Trophoblast cell (in vitro differentiated cells and primary cell): Measurements from ENCODE around the gene SEC14L6.

Experiments used
- DNase-seq, 2 donors: peaks; one replicate each; pipeline ENCODE4 v3.0.0-alpha.2; 2016
- H2AFZ ChIP-seq: 2 replicates; pipeline ENCODE4 v1.6.1; 2013; ENCODE audit warnings: low read length, moderate library complexity, mild to moderate bottlenecking; ENCODE audit not compliant: insufficient read depth, poor library complexity
- H2AK5ac ChIP-seq: 2 replicates; pipeline ENCODE4 v1.6.1; 2013; ENCODE audit warnings: mild to moderate bottlenecking, low read length
- H2BK120ac ChIP-seq: 2 replicates; pipeline ENCODE4 v1.6.1; 2013; ENCODE audit warnings: low read length, mild to moderate bottlenecking, moderate library complexity; ENCODE audit not compliant: insufficient read depth, poor library complexity
- H2BK12ac ChIP-seq: 2 replicates; pipeline ENCODE4 v1.6.1; 2013; ENCODE audit warnings: mild to moderate bottlenecking, low read length, moderate library complexity
- H2BK5ac ChIP-seq: 2 replicates; pipeline ENCODE4 v1.6.1; 2013; ENCODE audit warnings: low read length, low read depth, moderate library complexity, mild to moderate bottlenecking; ENCODE audit not compliant: poor library complexity
- H3K14ac ChIP-seq: 2 replicates; pipeline ENCODE4 v1.6.1; 2013; ENCODE audit warnings: mild to moderate bottlenecking, low read length
- H3K18ac ChIP-seq: 2 replicates; pipeline ENCODE4 v1.6.1; 2013; ENCODE audit warnings: mild to moderate bottlenecking, low read length
- H3K23ac ChIP-seq: 2 replicates; pipeline ENCODE4 v1.6.1; 2013; ENCODE audit warnings: low read length
- H3K27ac ChIP-seq: 2 replicates; pipeline ENCODE4 v1.5.1; 2013; ENCODE audit warnings: low read depth, mild to moderate bottlenecking, inconsistent platforms, low read length, moderate library complexity
- H3K27me3 ChIP-seq: 2 replicates; pipeline ENCODE4 v1.6.1; 2013; ENCODE audit warnings: inconsistent platforms, mild to moderate bottlenecking, low read length, moderate library complexity; ENCODE audit not compliant: insufficient read depth
- H3K36me3 ChIP-seq, 2 experiments: 1 replicate in 1 of 2; 2 replicates in 1 of 2; pipeline ENCODE4 v1.6.1; 2013; ENCODE audit warnings: low read length in 2 of 2, mild to moderate bottlenecking in 2 of 2, moderate library complexity in 1 of 2; ENCODE audit not compliant: insufficient read depth in 2 of 2, control insufficient read depth in 1 of 2
- H3K4ac ChIP-seq: 2 replicates; pipeline ENCODE4 v1.6.1; 2013; ENCODE audit warnings: low read depth, mild to moderate bottlenecking, low read length, moderate library complexity
- H3K4me1 ChIP-seq, 2 experiments: 1 replicate in 1 of 2; 2 replicates in 1 of 2; pipeline ENCODE4 v1.6.1; 2013; ENCODE audit warnings: low read length in 2 of 2, mild to moderate bottlenecking in 2 of 2, moderate library complexity in 1 of 2; ENCODE audit not compliant: insufficient read depth in 2 of 2, control insufficient read depth in 1 of 2
- H3K4me2 ChIP-seq: 2 replicates; pipeline ENCODE4 v1.6.1; 2013; ENCODE audit warnings: inconsistent platforms, mild to moderate bottlenecking, low read length, moderate library complexity
- H3K4me3 ChIP-seq: 2 replicates; pipeline ENCODE4 v1.5.1; 2013; ENCODE audit warnings: mild to moderate bottlenecking, low read depth, low read length, inconsistent platforms
- H3K79me1 ChIP-seq: one replicate; pipeline ENCODE4 v1.6.1; 2013; ENCODE audit warnings: low read length
- H3K79me2 ChIP-seq: 2 replicates; pipeline ENCODE4 v1.6.1; 2013; ENCODE audit warnings: low read length, mild to moderate bottlenecking; ENCODE audit not compliant: control insufficient read depth, insufficient read depth, poor library complexity
- H3K9ac ChIP-seq: 2 replicates; pipeline ENCODE4 v1.6.1; 2013; ENCODE audit warnings: mild to moderate bottlenecking, low read length
- H3K9me3 ChIP-seq: 2 replicates; pipeline ENCODE4 v1.6.1; 2013; ENCODE audit warnings: low read depth, mild to moderate bottlenecking, control low read depth, inconsistent platforms, low read length; ENCODE audit not compliant: insufficient read depth
- H4K12ac ChIP-seq: 2 replicates; pipeline ENCODE4 v1.6.1; 2013; ENCODE audit warnings: low read depth, mild to moderate bottlenecking, low read length, moderate library complexity
- H4K8ac ChIP-seq: 2 replicates; pipeline ENCODE4 v1.6.1; 2013; ENCODE audit warnings: low read depth, mild to moderate bottlenecking, low read length, moderate library complexity
- H4K91ac ChIP-seq: one replicate; pipeline ENCODE4 v1.6.1; 2013; ENCODE audit warnings: low read depth, mild to moderate bottlenecking, low read length, moderate library complexity
- WGBS: extraction: QIAGEN DNeasy Blood & Tissue Kit; methylation state at CpG from one replicate; pipeline ENCODE4 v1.1.7; 2013; ENCODE audit warnings: missing lambda C conversion rate; ENCODE audit not compliant: insufficient read length, insufficient coverage; ENCODE audit errors: extremely low coverage; 5-methylcytosine and 5-hydroxymethylcytosine counted together

The SEC14L6 gene

GRCh38 chr22:30523646-30524489, 22.7 kb downstream of the SEC14L6 start:
- Histone ChIP-seq H3K9ac (no peak overlapping the region), H2BK120ac (no peak overlapping the region), H3K18ac (no peak overlapping the region), H3K79me1 (no peaks in the 10 kb centered on the region), H4K12ac (no peak overlapping the region), H3K4me1 (no peaks in the 10 kb centered on the region), H2BK12ac (no peak overlapping the region), H3K27ac (no peak overlapping the region), H4K8ac (no peak overlapping the region), H3K23ac (no peak overlapping the region), H3K4me2 (no peak overlapping the region), H3K9me3 (peaks cover 5% of the 10 kb centered on the region), H2AFZ (no peak overlapping the region), H2AK5ac (no peak overlapping the region), H3K36me3 (no peaks in the 10 kb centered on the region), H3K14ac (no peak overlapping the region), H2BK5ac (no peak overlapping the region), H3K79me2 (no peaks in the 10 kb centered on the region), H3K4ac (no peak overlapping the region), H4K91ac (no peak overlapping the region), H3K27me3 (no peaks in the 10 kb centered on the region), H3K4me3 (no peak overlapping the region)
- no CpG with 5 or more reads among the region's 8 CpGs for WGBS
- peak; percentile 92 to 97 for DNase-seq

- Histone ChIP-seq H2BK120ac (no peak overlapping the region), H2BK12ac (no peak overlapping the region), H4K12ac (no peak overlapping the region), H3K36me3 (no peaks in the 10 kb centered on the region), H3K23ac (no peak overlapping the region), H3K14ac (no peak overlapping the region), H4K8ac (no peak overlapping the region), H2AFZ (no peak overlapping the region), H3K27ac (no peak overlapping the region), H3K27me3 (no peaks in the 10 kb centered on the region), H2BK5ac (no peak overlapping the region), H3K4me2 (no peak overlapping the region), H3K4me1 (no peaks in the 10 kb centered on the region), H3K79me1 (no peaks in the 10 kb centered on the region), H3K18ac (no peak overlapping the region), H4K91ac (no peak overlapping the region), H3K9me3 (peaks cover 5% of the 10 kb centered on the region), H3K9ac (no peak overlapping the region), H3K4me3 (no peak overlapping the region), H3K79me2 (no peaks in the 10 kb centered on the region), H3K4ac (no peak overlapping the region), H2AK5ac (no peak overlapping the region)
- DNase-seq, result no peak
- WGBS, result no CpG with 5 or more reads among the region's 5 CpGs
These were observed 25.0 kb downstream of the SEC14L6 start for GRCh38 chr22:30521368-30522156.

- Histone ChIP-seq H3K36me3 (no peaks in the 10 kb centered on the region), H2BK120ac (no peak overlapping the region), H3K79me1 (no peaks in the 10 kb centered on the region), H3K4me1 (peaks cover 0 to 1% of the 10 kb centered on the region in 2 experiments), H4K8ac (no peak overlapping the region), H3K9ac (no peak overlapping the region), H2AK5ac (no peak overlapping the region), H3K27me3 (no peaks in the 10 kb centered on the region), H4K91ac (no peak overlapping the region), H3K4me3 (no peak overlapping the region), H3K4me2 (no peak overlapping the region), H3K14ac (no peak overlapping the region), H3K18ac (no peak overlapping the region), H3K9me3 (peaks cover 4% of the 10 kb centered on the region), H4K12ac (no peak overlapping the region), H3K23ac (no peak overlapping the region), H2BK5ac (no peak overlapping the region), H3K79me2 (no peaks in the 10 kb centered on the region), H2AFZ (no peak overlapping the region), H3K27ac (no peak overlapping the region), H3K4ac (no peak overlapping the region), H2BK12ac (no peak overlapping the region)
- no peak for DNase-seq
- no CpG with 5 or more reads among the region's 7 CpGs for WGBS
These were observed 26.6 kb downstream of the SEC14L6 start for GRCh38 chr22:30519842-30520425.

GRCh38 chr22:30516731-30517130, 29.8 kb downstream of the SEC14L6 start:
- no CpG with 5 or more reads among the region's 5 CpGs for WGBS

More at GRCh38 chr22:30516731-30517130, 29.8 kb downstream of the SEC14L6 start:
- Histone ChIP-seq H2AFZ (no peak overlapping the region), H3K4me1 (peaks cover 0 to 1% of the 10 kb centered on the region in 2 experiments), H3K79me2 (no peaks in the 10 kb centered on the region), H3K9ac (no peak overlapping the region), H3K23ac (no peak overlapping the region), H4K12ac (no peak overlapping the region), H2BK12ac (no peak overlapping the region), H3K4me2 (no peak overlapping the region), H3K4ac (no peak overlapping the region), H3K4me3 (no peak overlapping the region), H3K27me3 (no peaks in the 10 kb centered on the region), H4K91ac (no peak overlapping the region), H3K27ac (no peak overlapping the region), H3K9me3 (peaks cover 11% of the 10 kb centered on the region), H3K18ac (no peak overlapping the region), H4K8ac (no peak overlapping the region), H3K79me1 (no peaks in the 10 kb centered on the region), H3K14ac (no peak overlapping the region), H3K36me3 (no peaks in the 10 kb centered on the region), H2BK5ac (no peak overlapping the region), H2AK5ac (no peak overlapping the region), H2BK120ac (no peak overlapping the region)
- DNase-seq, result no peak
